Measurements from ENCODE around the gene CLDN11.

The CLDN11 gene

DNA sequence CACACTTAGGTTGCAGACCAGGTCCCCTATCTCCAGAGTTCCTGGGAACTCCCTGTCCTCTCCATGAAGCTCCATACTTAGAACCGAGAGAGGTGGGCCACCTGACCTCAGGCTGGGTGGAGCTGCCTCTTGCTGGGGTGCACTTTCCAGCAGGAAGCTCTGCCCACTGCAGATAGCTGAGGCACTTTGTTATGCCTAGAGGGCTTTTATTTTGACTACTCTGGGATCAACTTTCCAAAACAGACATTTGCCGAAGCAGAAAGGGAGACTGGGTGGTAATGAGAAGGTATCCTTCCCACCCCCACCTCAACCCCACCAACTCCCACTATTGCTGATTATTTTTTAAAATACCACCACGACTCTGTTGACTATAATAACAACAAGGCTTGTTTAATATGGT lies 54.7 kb downstream of the CLDN11 start:
- no peak for DNase-seq

DNA sequence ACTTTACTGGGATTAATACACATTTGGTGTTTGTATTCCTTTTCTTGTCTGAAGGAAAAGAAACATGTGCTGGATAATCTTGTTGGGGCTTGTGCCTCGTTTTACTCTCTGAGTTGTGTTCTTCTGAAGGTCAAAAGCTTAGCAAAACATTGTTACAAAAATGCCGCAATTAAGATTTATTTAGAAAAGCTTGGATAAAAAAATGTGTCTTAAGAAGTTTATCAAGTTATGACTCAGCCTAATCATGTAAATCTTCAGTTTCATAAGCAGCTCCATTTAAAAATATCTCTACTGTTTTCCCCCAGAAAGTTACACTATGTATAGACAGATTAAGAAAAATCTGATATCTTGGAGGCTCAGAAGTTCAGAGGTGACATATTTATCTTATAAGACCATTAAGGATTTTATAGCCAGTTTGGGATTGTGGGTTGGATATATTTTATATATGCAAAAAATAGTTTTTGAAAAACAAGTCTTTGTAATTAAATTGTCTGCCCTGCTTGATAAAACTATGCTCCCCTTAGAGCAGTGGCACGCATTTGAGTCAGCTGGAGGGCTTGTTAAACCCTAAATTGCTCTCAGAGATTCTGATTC lies 56.5 kb downstream of the CLDN11 start:
- no peak for DNase-seq

DNA sequence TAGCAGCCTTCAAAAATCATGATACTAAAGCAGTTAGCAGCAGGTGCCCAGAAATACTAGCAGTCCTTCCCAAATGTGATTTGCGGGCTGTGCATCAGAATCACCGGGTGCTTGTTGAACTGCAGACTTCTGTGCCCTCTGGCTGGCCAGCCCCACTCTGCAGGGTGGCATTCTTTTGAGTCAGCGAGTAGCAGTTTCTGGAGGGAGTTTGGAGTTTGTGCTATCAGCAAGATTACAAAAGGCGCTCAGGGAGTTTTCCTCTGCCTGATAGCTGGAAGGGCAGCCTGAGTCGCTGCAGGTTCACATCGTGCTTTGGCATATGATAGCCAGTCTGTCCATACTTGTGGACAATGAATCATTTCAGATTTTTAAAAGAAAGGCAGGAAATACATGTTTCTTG lies 57.6 kb downstream of the CLDN11 start:
- DNase-seq = no peak

DNA sequence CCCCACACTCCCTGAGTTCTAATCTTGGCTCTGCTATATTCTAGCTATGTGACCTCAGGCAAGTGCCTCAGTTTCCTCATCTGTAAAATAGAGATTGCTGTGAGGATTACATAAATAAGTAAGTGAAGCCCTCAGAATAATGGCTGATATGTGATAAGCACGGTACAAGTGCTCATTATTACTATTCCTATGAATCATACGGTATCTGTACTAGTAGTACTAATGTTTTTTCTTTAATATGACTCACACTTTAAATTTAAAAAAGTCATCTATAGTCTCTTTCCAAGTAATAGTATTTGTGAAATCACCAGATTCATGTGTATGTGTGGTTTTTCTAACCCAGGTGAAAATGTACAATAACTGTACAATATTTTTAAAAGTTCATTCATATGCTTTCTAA lies 58.7 kb downstream of the CLDN11 start:
- DNase-seq = no peak

DNA sequence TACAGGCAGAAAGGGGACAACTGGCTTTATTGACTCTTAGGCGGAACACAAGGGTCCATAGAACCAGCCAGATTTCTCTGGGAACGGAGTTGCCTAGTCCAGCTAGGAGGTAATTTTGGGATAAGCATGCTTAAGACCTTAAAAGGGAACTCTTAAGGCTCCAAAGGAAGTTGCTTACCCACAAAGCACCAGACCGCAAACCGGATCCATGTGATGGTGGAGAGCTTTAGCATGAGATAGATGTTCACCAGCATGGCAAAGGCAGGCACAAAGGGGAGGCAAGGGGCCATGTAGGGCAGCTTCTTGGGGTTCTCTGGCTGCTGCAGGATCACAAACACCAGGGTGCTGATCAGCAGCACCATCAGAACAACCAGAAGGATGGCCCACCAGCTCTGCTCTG lies 61.4 kb downstream of the CLDN11 start:
- no peak for DNase-seq

DNA sequence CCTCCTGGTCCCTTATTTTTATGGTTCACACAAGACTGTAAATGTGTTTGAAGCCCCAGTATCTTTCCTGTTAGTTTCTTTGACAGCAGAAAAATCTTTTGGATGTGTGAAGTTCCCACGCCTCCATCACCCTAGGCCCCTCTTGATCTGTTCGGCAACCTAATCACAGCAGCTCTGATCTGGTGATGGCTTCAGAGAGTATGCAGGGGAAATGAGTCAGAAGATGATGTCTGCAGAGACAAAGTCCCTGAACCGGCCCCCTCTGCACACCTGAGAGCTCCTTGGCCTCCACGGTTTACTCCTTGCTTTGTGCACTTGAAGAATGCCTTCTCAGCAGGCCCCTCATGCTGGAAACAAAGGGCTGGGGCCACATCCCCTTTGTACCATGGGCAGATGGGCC lies 63.5 kb downstream of the CLDN11 start:
- DNase-seq = no peak

DNA sequence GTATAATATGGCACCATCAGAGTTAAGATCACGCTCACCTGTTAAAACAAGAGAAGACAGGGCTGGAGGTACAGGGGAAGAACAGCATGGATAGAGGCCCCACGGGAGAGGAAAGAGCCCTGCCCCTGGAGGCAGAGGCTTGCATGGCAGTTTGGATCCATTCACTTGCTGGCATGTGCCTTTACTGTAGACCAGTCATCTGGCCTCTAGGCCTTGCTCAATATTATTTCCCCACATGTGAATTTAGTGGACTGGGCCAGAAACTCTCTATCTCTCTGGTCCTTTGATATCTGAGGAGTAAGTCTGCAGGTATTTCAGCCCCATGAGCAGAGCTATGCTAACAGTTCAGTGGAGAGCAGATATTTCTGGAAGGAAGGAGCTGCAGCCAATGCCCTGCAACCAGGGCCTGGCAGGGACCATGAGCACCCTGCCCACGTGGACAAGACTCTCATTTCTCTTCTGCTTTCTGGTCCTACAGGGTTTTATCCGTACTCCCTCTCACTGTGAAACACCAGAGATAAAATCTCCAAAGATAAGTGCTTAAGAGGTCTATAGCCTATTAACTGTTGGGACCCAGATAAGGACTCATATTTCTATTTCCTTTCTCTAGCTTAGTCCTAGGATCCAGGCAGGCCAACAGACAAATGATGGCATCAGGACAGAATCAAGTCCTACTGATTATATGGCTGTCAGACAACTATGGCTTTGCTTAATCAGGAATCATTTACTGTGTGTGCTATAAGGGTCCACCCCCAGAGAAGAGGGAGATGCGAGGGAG lies 65.0 kb downstream of the CLDN11 start:
- DNase-seq = no peak
